ENCODE results near the gene SLC39A11.

GRCh38 chr17:73064084-73064938, 28.2 kb downstream of the SLC39A11 start:
- no peak for TF ChIP-seq CTCF (IDR thresholded peaks at IDR 0.05)
- no peak for TF ChIP-seq POLR2A (IDR thresholded peaks at IDR 0.05)

Data from testis (tissue), 2 donors.